ENCODE results near the gene SCAMP4. TPM values are rescaled to one million over a fixed set of nuclear protein-coding genes. Genes with fewer than 3 reads are reported as not detected.
A peak's percentile ranks its signal among the peaks of the same experiment; 100 is the strongest.

Gene SCAMP4
- total RNA-seq, 1 donor from 2014 or later, result 71.2 TPM

GRCh38 chr19:1924320-1924961, 19.2 kb downstream of the SCAMP4 start:
- Mint-ChIP-seq H3K27me3 (ENCODE audit: low read depth) (peaks cover 1% of the 10 kb centered on the region), H3K36me3 (ENCODE audit: low read depth) (peaks cover 3% of the 10 kb centered on the region), H3K4me3 (no peak overlapping the region), H3K9me3 (no peaks in the 10 kb centered on the region), H3K4me1 (peaks cover 8% of the 10 kb centered on the region), H3K27ac (ENCODE audit: unreplicated experiment) (no peak overlapping the region)
- TF ChIP-seq CTCF (conservative IDR thresholded peaks at IDR 0.05), result no peak
- DNase-seq (ENCODE audit: low read depth, low spot score), result no peak

GRCh38 chr19:1925544-1925943, 20.3 kb downstream of the SCAMP4 start:
- H3K36me3 Mint-ChIP-seq (ENCODE audit: low read depth), result peaks cover 3% of the 10 kb centered on the region
- DNase-seq (ENCODE audit: low read depth, low spot score), result no peak
- no peak overlapping the region for H3K4me3 Mint-ChIP-seq
- peaks cover 3% of the 10 kb centered on the region for H3K27me3 Mint-ChIP-seq (ENCODE audit: low read depth)
- H3K9me3 Mint-ChIP-seq, result no peaks in the 10 kb centered on the region
- H3K4me1 Mint-ChIP-seq, result peaks cover 14% of the 10 kb centered on the region
- no peak for TF ChIP-seq CTCF (conservative IDR thresholded peaks at IDR 0.05)
- H3K27ac Mint-ChIP-seq (ENCODE audit: unreplicated experiment), result no peak overlapping the region

- DNase-seq (ENCODE audit: low read depth, low spot score), result peak; percentile 82
- TF ChIP-seq CTCF (conservative IDR thresholded peaks at IDR 0.05), result peak; percentile 92
- Mint-ChIP-seq H3K27me3 (ENCODE audit: low read depth) (peaks cover 3% of the 10 kb centered on the region), H3K27ac (ENCODE audit: unreplicated experiment) (no peak overlapping the region), H3K9me3 (peaks cover 4% of the 10 kb centered on the region), H3K36me3 (ENCODE audit: low read depth) (peaks cover 6% of the 10 kb centered on the region), H3K4me1 (peaks cover 19% of the 10 kb centered on the region), H3K4me3 (peak overlapping the region; percentile 69)
These were observed 24.0 kb downstream of the SCAMP4 start for GRCh38 chr19:1929021-1929742.

- Mint-ChIP-seq H3K36me3 (ENCODE audit: low read depth) (peaks cover 9% of the 10 kb centered on the region), H3K27me3 (ENCODE audit: low read depth) (peaks cover 3% of the 10 kb centered on the region), H3K27ac (ENCODE audit: unreplicated experiment) (no peak overlapping the region), H3K4me1 (peaks cover 22% of the 10 kb centered on the region), H3K9me3 (peaks cover 4% of the 10 kb centered on the region), H3K4me3 (no peak overlapping the region)
- no peak for DNase-seq (ENCODE audit: low read depth, low spot score)
- no peak for TF ChIP-seq CTCF (conservative IDR thresholded peaks at IDR 0.05)
These were observed 26.2 kb downstream of the SCAMP4 start for GRCh38 chr19:1931445-1931844.

GRCh38 chr19:1932395-1932794, 27.2 kb downstream of the SCAMP4 start:
- DNase-seq (ENCODE audit: low read depth, low spot score), result no peak
- peaks cover 9% of the 10 kb centered on the region for H3K36me3 Mint-ChIP-seq (ENCODE audit: low read depth)
- no peak for TF ChIP-seq CTCF (conservative IDR thresholded peaks at IDR 0.05)

More at GRCh38 chr19:1932395-1932794, 27.2 kb downstream of the SCAMP4 start:
- peaks cover 26% of the 10 kb centered on the region for H3K4me1 Mint-ChIP-seq
- H3K27me3 Mint-ChIP-seq (ENCODE audit: low read depth), result peaks cover 3% of the 10 kb centered on the region
- H3K27ac Mint-ChIP-seq (ENCODE audit: unreplicated experiment), result no peak overlapping the region
- peaks cover 4% of the 10 kb centered on the region for H3K9me3 Mint-ChIP-seq
- H3K4me3 Mint-ChIP-seq, result no peak overlapping the region

Measured in neural crest cell (in vitro differentiated cells).